ENCODE data around the gene TWF1.
A peak's percentile ranks its signal among the peaks of the same experiment; 100 is the strongest.
"Not testable (repeated sequence)": the region's sequence is repeated elsewhere in the genome, so short reads cannot be mapped to it uniquely, and the experiment has no call there.

Gene TWF1

GRCh38 chr12:43797561-43798217 is 8.4 kb downstream of the TWF1 start:
- no peak for DNase-seq

DNA sequence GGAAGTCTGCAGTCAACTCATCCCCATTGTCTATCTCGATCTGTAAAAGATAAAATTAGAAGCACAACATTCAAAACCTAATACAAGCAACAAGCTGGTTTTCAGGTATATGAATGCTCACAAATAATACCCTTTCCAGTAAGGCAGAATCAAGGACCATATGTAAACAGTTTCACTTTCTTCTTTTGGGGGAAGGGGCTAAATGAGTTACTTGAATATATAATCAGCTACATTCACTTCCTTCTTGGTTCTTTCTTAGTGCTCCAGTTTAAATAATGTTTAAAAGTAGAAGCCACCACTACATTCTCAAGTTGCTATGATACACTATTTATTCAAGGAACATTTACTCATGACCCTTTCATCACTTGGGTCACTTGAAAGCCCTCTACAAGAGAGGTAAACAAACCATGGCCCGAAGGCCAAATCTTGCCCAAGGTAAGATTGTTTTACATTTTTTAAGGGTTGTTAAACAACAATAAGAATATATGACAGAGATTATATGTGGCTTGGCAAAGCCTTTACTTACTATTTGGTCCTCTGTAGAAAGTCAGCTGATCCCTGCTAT is 10.3 kb downstream of the TWF1 start:
- DNase-seq = no peak

DNA sequence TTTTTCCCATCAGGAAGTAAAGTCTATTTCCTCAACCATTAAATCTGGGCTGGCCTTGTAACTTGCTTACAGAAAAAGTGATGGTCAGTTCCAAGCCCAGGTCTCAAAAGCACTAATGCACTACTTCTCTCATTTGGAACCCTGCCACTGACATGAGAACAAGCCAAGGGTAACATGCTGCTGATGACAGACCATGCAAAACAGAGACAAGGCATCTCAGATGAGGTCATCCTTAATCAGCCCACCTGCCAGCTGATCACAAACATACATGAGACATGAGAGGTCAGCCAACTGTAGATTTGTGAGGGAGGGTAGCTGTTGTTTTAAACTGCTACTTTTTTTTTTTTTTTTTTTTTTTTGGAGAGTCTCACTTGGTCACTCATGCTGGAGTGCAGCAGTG is 16.2 kb downstream of the TWF1 start:
- DNase-seq = peak; percentile 55

- peak; percentile 9 for DNase-seq
Observed at GRCh38 chr12:43786899-43787693, 19.0 kb downstream of the TWF1 start.

- peak; percentile 15 for DNase-seq
Observed at GRCh38 chr12:43776498-43776897, 29.6 kb downstream of the TWF1 start.

DNA sequence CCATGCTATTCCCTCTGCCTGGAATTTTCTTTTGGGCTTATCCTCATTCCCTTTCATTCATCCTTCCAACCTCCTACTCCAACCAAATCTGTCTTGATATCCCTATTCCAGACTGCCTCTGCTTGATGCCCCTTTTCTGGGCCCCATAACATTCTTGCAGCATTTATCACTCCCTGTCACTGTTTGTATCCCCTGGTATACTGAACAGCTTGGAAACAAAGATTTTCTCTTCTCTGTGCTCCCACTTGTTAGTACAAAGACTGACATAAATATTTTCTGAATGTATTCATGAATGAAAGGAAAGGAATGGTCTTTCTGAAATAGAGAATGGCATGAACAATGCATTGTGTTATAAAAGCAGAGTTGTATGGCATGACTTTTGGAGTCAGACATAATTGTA is 39.8 kb downstream of the TWF1 start:
- DNase-seq = peak; percentile 45

DNA sequence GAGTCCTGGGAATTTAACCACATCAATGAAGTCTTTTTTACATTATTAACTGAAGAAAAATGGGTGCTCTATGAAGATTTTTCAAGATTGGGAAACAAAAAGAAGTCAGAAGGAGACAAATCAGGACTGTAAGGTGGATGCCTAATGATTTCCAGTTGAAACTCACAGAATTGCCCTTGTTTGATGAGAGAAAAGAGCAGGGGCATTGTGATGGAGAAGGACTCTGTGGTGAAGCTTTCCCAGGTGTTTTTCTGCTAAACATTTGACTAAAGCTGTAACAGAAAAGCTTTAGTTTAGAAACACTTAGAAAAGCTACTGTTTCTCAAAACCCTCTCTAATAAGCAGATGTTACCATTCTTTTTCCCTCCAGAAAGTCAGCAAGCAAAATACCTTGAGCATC is 41.6 kb downstream of the TWF1 start:
- no peak for DNase-seq

GRCh38 chr12:43763769-43764168 is 42.3 kb downstream of the TWF1 start:
- no peak for DNase-seq

DNA sequence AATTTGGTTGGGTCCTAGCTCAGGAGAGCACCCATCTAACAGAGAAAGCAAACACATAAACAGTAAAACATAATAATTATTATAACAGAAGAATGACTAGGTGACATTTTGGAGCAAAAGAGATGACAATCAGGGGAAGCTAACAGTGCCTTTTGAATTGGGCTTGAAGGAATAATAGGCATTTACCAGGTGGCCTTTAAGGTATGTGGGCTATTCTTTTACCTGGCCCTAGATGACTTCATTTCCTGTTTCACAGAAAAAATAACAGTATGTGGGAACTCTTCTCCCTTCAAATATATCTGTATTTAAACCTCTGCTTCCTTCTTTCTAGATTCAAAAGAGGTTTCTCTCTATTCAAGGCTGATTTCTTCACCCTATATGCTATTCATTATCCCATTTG is 43.5 kb downstream of the TWF1 start:
- no peak for DNase-seq

- no peak for DNase-seq
Observed at GRCh38 chr12:43761500-43761899, 44.6 kb downstream of the TWF1 start.

GRCh38 chr12:43760396-43760795 is 45.7 kb downstream of the TWF1 start:
- no peak for DNase-seq

DNA sequence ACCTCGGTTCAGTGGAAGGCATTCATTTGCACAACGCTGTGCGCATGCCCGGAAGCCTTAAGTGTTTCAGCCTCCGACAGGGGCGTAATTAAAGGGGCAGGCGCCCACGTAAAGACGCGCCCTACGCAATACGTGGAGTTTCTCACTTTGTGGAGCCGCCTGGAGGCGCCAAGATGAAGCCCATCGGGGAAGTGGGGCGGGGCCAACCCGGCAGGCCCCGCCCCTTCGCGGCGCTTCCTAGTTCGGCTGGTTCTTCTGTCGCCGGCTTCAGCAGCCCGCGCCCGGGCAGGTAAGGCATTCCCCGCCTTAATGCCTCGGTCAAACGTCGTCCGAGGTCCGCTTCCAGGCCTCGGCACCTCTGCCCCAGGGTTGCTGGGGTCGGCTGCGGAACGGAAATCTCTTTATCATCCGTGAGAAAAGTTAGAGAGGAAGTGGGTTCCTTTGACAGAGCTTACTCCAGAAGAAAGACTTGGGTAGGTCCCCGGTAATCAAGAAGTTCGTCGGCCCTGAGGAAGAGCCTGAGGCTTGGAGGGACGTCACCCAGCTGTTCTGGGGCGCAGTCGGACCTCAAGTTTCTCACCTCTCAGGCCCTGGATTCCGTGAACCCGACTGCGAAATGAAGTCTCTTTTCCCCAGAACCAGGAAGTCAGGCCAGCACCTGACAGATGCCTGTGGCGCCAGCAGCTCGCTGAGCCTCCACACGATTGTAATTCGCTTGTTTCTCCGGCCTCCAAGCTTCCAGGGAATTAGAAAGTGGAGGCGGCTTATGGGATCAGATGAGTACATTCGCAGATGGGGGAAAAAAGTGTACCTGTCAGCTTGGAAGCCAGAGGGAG is 47.2 kb downstream of the TWF1 start, which contains the start of the genes IRAK4 and PUS7L:
Gene IRAK4, plus strand, starts transcription at position 224 of the 836 bp plus-strand sequence. CDS start 9,161 bp downstream, outside the sequence.
Gene PUS7L, minus strand, starts transcription at position 63 of the 836 bp plus-strand sequence. CDS start 3,545 bp downstream, outside the sequence.
- DNase-seq = peak; percentile 97

DNA sequence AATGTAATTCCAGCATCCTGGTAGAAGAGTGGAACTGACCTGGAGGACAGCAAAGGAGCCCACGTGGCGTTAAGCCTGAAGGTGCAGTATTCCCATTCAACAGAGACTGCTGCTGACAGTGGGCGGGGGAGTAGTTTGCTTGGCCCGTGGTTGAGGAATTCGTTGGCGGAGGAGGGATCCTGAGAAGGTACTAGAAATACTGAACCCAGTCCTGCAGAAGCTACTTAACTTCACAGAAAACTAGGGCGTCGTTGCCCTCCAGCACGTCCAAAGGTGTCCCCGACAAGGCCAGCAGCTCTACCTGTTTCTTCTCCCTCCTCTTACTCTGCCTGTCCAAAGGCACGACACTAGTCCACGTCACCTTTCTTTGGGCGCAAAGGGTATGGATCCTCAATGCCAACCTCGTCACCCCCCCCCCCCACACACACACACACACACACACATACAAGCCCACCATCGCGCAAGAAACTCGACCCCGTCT is 47.8 kb downstream of the TWF1 start:
- DNase-seq = peak; percentile 28

DNA sequence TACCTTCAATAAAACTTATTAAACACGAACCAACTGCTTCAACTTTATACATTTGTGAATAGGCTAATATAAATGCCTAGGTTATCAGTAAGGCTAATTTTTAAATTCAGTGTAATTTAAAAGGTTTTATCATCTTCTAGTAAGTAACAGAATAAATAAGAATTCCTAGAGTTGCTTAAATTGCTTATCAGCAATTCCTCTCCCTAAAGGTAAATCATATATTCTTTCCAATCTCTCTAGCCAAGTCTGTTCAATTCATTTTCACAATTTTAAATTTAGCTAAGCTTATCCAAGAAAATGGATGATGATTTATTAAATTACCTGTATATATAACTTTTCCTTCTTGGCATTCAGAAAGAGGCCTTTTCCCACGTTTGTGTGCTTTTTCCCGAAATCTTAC is 52.1 kb downstream of the TWF1 start:
- DNase-seq = no peak

GRCh38 chr12:43751360-43751759 is 54.8 kb downstream of the TWF1 start:
- not testable (repeated sequence) for DNase-seq

DNA sequence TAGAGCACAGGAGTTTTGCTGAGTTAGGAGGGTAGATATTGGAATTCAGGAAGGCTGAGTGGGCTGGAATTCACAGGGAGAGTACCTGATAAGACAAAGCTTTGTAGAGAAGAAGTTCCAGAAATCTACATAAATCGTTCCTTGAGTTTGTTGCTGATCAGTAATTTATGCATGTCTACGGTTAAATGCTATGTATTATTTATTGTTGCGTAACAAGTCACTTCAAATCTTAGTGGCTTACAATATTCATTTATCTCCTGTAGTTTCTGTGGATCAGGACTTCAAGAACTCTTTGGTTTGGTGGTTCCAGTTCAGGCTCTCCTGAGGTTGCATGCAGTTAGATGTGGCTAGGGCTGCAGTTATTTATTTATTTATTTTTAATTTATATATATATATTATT is 55.3 kb downstream of the TWF1 start:
- no peak for DNase-seq

DNA sequence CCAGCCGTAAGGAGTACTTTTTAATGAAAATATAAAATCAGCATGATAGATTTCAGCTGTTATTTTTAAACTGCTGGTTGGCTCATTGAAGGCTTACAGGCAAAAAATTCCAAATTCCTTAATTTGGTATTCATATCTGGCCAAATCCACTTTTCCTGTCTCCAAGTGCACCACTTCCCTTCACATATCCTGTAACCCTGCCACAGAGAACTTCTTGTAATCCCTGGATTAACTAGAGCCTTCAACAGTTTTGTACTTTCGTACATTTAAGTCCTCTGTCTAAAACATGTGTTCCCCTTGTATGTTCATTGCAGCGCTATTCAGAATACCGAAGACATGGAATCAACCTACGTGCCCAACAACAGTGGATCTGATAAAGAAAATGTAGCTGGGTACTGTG is 57.1 kb downstream of the TWF1 start:
- DNase-seq = no peak

GRCh38 chr12:43744826-43745225 is 61.3 kb downstream of the TWF1 start:
- DNase-seq = no peak

Measured in fibroblast of skin of right quadriceps (primary cell).